ENCODE measurements around the gene CNOT6L.

- no peak for TF ChIP-seq CTCF (optimal IDR thresholded peaks at IDR 0.05 in 1 of 3, IDR thresholded peaks at IDR 0.05 in 1 of 3, conservative IDR thresholded peaks at IDR 0.05 in 1 of 3; ENCODE audit: extremely low read depth in 1 of 3, insufficient read depth in 2 of 3, low read length in 3 of 3)
- no peak for TF ChIP-seq EZH2 (IDR thresholded peaks at IDR 0.05; ENCODE audit: low read length)
Observed at GRCh38 chr4:77818602-77819403, at the start of gene CNOT6L.

Data from keratinocyte (primary cell).